Measurements from ENCODE around the gene NTN3.

The NTN3 gene

GRCh38 chr16:2508722-2509400, 37.8 kb downstream of the NTN3 start:
- no peak for DNase-seq
- intact Hi-C loops (cut with DNase I), result no loop called here

GRCh38 chr16:2511128-2511800, 40.2 kb downstream of the NTN3 start:
- intact Hi-C loops (cut with DNase I), result no loop called here
- peak in 8 of 10 donors; percentile 47 to 96 (median 80) for DNase-seq

DNA sequence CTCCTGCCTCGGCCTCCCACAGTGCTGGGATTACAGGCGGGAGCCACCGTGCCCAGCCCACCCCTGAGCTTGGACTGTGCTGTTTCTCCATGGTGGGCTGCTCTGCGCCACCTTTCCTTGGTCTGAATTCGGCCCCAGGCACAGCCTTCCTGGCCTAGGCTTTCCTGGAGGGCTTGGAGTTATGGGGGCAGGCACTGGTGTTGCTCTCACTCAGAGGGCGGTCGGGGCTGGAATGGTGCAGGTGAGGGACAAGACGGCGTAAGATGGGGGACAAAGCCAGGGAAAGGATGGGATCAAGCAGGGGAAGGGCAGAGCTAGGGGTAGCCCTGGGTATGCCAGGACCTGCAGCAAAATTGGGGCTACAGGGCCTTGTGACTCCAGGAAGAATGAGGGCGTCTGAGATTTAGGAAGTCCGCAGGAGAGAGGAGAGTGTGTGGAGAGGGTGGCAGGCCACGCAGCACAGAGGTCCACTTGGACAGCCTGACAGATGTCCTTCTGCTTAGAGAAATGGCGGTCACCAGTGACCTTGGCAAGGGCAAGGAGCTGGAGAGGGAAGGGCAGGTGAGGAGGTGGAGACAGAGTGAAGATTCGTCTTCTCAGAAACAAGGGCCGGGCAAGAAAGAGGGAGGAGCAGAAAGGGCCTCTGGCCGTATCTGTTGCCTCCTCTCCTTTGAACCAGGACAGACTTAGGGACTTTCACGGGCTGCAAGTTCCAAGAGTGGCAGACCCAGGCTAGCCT, 41.1 kb downstream of the NTN3 start:
- DNase-seq, result no peak
- intact Hi-C loops (cut with DNase I), result no loop called here

DNA sequence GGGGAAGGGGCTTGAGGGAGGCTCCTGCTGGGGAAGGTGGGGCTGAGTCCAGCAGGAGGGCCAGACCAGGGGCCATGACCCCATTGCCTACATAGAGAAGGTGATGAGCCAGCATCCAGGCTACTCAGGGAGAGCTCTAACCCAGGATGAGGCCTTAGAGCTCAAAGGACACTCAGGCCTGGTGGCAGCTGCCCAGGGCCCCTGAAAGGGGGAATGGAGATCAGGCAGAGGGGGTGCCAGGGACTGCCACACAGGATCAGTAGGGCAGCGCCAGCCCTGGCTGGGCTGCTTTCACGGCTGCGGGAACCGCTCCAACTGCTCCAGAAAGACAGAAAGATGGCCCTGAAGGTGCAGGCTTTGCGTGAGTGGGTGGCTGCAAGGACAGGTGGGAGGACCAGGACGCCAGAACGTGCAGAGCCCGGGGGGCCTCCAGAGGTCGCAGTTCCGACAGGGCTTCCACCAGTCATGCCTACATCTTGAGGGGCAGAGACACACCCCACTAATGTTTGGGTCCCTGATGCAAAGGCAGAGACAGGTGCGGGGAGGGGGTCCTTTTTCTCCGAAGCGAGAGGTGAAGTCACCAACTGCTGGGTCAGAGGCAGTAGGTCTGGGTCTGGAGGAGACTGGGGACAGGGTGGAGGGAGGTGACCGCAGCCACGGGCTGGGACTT, 41.8 kb downstream of the NTN3 start:
- peak in 1 of 10 donors; percentile 84 for DNase-seq
- intact Hi-C loops (cut with DNase I), result no loop called here

DNA sequence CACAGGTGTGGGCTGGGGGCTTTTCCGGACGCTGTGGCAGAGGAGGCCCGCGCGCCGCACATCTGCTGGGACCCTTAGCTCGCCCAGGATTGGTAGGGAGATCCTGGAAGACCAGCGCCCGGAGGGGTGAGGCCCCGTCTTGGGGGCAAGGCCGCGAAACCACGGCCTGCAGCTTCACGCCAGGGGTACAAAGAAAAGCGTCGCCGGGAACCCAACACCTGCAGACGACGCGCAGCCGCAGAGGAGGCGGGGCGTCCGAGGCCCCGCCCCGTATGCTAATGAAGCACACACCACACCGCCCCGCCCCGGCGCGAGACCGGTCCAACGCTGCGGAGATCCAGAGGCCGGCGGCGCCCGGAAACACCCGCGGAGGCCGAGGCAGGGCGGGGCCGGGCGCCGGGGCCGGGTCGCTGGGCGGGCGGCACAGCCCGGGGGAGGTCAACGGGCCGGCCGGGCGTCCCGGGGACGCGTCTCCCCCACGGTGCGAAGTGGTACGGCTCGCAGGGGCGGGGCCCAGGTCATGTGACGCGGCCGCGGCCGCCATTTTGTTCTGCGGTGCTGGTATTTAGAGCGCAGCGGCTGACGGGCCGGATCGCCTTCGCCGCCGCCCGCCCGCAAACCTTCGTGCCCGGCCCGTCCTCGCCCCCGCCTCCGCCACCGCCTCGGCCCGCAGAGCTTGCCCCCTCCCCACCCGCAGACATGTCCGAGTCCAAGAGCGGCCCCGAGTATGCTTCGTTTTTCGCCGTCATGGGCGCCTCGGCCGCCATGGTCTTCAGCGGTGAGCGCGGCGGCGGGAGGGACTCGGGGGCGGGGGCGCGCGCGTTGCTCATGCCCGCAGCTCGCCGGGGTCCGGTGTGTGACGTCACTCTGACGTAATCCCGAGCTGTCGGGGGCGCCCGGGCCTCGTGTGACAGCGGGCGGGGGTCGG, 42.6 kb downstream of the NTN3 start, which contains the start of gene ATP6V0C:
ATP6V0C (plus strand) TSS at position 548 of the 928 bp plus-strand sequence; CDS start at position 700, 152 bp downstream.
- intact Hi-C loops (cut with DNase I), result no loop called here
- peak; percentile 79 to 99 (median 90) for DNase-seq

GRCh38 chr16:2514333-2515179, 43.5 kb downstream of the NTN3 start:
- intact Hi-C loops (cut with DNase I), result no loop called here
- DNase-seq, result peak in 1 of 10 donors; percentile 86

GRCh38 chr16:2515180-2515851, 44.2 kb downstream of the NTN3 start:
- intact Hi-C loops (cut with DNase I), result no loop called here
- peak in 1 of 10 donors; percentile 65 for DNase-seq

DNA sequence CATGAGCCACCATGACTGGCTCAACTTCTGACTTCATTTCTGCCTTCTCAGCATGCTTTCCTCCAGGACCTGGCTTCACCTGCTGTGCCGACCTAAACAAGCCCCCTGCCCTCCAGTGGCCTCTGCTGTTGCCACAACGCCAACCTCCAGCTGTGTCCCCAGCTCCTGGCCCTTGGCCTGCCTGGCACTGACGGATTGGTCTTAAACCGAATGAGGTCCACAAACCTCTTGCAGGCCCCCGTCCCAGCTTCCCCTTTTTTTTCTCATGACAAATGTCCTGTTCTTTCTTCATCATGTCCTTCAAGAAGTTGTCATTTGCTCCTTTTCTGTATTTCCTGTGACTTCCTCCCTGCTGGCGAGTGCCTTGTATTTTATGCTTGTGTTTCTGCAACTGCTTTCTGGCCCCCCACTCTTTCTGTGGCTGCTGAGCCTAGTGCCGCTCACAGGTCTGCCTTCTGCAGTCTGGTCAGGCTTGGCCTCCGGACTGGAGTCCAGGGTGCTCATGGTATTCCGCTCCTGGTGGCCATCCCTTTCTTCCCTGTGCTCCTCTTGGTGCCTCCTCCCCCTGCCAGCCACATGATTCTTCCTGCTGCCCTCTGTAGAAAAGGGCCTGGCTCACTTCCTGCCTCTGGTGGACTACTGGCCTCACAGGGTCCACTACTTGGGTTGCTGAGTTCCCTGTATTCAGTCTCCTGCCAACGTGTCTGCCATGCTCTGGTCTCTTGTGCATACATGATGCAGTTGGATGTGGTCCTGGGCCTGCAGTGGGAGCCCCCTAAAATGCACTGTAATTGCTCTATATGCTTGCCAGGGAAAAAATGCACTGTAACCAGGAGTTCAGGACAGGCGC, 45.5 kb downstream of the NTN3 start:
- intact Hi-C loops (cut with DNase I), result no loop called here
- peak in 1 of 10 donors; percentile 80 for DNase-seq

DNA sequence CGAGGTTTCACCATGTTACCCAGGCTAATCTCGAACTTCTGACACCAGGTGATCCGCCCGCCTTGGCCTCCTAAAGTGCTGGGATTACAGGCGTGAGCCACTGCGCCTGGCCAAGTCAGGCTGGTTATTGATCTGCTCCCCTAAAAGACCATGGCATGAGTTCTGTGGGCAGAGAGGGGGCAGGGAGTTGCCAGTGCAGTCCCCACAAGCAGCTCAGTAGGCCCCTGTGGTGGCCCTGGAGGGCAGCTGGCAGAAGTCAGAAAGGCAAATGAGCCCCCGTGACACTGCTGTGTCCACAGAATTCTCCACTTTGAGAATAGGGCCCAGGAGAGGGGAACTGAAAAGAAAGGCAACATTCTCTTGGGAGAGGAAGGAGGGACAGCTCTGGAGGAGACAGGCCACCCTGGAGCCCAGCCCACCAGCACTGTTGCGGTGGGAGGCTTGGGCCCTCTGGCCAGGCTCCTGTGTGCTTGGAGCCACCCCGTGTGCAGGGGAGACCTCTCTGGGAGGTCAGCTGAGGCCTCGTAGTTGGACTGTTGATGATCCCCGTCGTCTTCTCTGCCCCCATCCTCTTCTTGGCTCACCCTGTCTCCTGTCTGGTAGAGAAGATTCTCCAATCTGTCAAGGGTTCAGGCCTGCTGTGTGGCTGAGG, 47.0 kb downstream of the NTN3 start:
- intact Hi-C loops (cut with DNase I), result no loop called here
- peak in 1 of 10 donors; percentile 29 for DNase-seq

- intact Hi-C loops (cut with DNase I), result no loop called here
- peak in 2 of 10 donors; percentile 73 to 86 for DNase-seq
These were observed 48.0 kb downstream of the NTN3 start for GRCh38 chr16:2518823-2519710.

GRCh38 chr16:2519711-2520080, 48.6 kb downstream of the NTN3 start:
- intact Hi-C loops (cut with DNase I), result no loop called here
- DNase-seq, result peak in 1 of 10 donors; percentile 80

DNA sequence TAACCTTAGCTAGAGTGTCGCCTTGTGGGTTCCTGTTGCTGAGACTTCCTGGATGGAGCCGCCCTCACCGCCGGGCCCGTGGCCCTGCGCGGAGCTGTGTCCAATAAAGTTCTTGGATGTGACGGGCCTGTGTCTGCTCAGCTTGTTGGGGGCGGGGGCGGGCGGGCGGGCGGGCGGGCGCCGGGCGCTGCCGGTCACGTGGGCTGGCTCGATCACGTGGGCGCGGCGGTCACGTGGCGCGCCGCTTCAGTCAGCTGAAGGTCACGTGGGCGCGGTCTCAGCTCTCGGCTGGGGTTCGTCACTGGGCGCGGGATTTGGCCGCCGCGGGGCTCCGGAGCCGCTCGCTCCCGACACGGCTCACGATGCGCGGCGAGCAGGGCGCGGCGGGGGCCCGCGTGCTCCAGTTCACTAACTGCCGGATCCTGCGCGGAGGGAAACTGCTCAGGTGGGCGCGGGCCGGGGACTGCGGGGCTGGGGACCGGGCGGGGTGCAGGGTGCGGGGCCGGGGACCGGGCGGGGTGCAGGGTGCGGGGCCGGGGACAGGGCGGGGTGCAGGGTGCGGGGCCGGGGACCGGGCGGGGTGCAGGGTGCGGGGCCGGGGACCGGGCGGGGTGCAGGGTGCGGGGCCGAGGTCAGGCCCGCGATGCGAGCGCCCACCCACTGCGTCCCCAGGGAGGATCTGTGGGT, 49.1 kb downstream of the NTN3 start, which contains the start of gene AMDHD2:
AMDHD2 (plus strand) TSS at position 275 of the 687 bp plus-strand sequence; CDS start at position 363, 88 bp downstream.
- peak; percentile 78 to 97 (median 87) for DNase-seq
- intact Hi-C loops (cut with DNase I), result no loop called here

DNA sequence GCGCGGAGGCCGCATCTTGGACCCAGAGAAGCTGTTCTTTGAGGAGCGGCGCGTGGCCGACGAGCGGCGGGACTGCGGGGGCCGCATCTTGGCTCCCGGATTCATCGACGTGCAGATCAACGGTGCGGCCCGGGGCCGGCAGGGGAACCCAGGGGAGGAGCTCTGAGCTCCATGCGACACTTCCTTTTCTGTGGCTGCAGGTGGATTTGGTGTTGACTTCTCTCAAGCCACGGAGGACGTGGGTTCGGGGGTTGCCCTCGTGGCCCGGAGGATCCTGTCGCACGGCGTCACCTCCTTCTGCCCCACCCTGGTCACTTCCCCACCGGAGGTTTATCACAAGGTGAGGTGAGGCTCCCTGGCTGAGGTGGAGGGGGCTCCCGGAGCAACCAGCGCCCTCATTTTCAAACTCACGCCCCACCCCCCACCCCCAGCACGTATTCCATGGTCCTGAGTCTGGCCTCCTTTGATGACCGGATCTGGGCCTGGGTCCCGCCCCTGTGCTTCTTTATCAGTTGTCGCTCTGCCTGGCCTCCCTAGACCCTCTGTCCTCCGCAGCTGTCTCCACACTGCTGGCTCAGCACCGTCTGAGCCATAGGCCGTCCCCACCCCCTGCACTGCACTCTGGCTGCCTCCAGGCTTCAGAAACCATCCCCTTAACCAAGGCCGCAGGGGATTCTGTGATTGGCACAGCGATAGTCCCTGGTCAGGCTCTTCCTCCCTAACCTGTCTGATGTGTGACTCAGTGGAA, 49.9 kb downstream of the NTN3 start:
- DNase-seq, result peak in 2 of 10 donors; percentile 78 to 84
- intact Hi-C loops (cut with DNase I), result no loop called here
